HG03159 (cell line): ENCODE data around the gene HSPBAP1.
"Not testable (repeated sequence)": the region's sequence is repeated elsewhere in the genome, so short reads cannot be mapped to it uniquely, and the experiment has no call there.

ENCODE experiments used
- ATAC-seq: cut with Tn5 transposase; IDR thresholded peaks from one replicate; pipeline ENCODE4 v1.9.1; 2021; ENCODE audit warnings: mild to moderate bottlenecking, moderate library complexity; ENCODE audit not compliant: unreplicated experiment

Gene HSPBAP1

GRCh38 chr3:122786066-122786465, 7.6 kb downstream of the HSPBAP1 start:
- no peak for ATAC-seq

- no peak for ATAC-seq
Measured at GRCh38 chr3:122785231-122785630, 8.4 kb downstream of the HSPBAP1 start.

- ATAC-seq, result no peak
Measured at GRCh38 chr3:122784436-122784835, 9.2 kb downstream of the HSPBAP1 start.

GRCh38 chr3:122782804-122783203, 10.8 kb downstream of the HSPBAP1 start:
- ATAC-seq, result no peak

- ATAC-seq, result no peak
Measured at GRCh38 chr3:122777563-122777962, 16.1 kb downstream of the HSPBAP1 start.

GRCh38 chr3:122776675-122777468, 16.8 kb downstream of the HSPBAP1 start:
- ATAC-seq, result no peak

GRCh38 chr3:122774564-122774963, 19.1 kb downstream of the HSPBAP1 start:
- no peak for ATAC-seq

- no peak for ATAC-seq
Measured at GRCh38 chr3:122773944-122774509, 19.6 kb downstream of the HSPBAP1 start.

- ATAC-seq, result no peak
Measured at GRCh38 chr3:122772827-122773226, 20.8 kb downstream of the HSPBAP1 start.

GRCh38 chr3:122770521-122771202, 23.0 kb downstream of the HSPBAP1 start:
- ATAC-seq, result no peak

GRCh38 chr3:122767540-122768372, 25.9 kb downstream of the HSPBAP1 start:
- ATAC-seq, result no peak

- no peak for ATAC-seq
Measured at GRCh38 chr3:122766430-122766829, 27.2 kb downstream of the HSPBAP1 start.

- ATAC-seq, result no peak
Measured at GRCh38 chr3:122760453-122761271, 33.0 kb downstream of the HSPBAP1 start.

- ATAC-seq, result no peak
Measured at GRCh38 chr3:122758877-122759560, 34.6 kb downstream of the HSPBAP1 start.

- no peak for ATAC-seq
Measured at GRCh38 chr3:122755491-122755890, 38.1 kb downstream of the HSPBAP1 start.

- ATAC-seq, result peak; percentile 56
Measured at GRCh38 chr3:122754929-122755328, 38.7 kb downstream of the HSPBAP1 start.

- ATAC-seq, result no peak
Measured at GRCh38 chr3:122748347-122748746, 45.3 kb downstream of the HSPBAP1 start.

- ATAC-seq, result not testable (repeated sequence)
Measured at GRCh38 chr3:122747295-122747694, 46.3 kb downstream of the HSPBAP1 start.

- ATAC-seq, result no peak
Measured at GRCh38 chr3:122745369-122746021, 48.1 kb downstream of the HSPBAP1 start.
